H9 (cell line): ENCODE data around the gene SPATS2. TPM values are rescaled to one million over a fixed set of nuclear protein-coding genes. Genes with fewer than 3 reads are reported as not detected.

Source experiments
- DNase-seq: peaks from one replicate; pipeline ENCODE4 v3.0.0-alpha.2; 2017
- H2AFZ ChIP-seq: one replicate; pipeline ENCODE4 v1.6.1; 2013; ENCODE audit warnings: mild to moderate bottlenecking, low read length, control low read depth, moderate library complexity
- H2AK5ac ChIP-seq: 2 replicates; pipeline ENCODE4 v1.6.1; 2013; ENCODE audit warnings: low read length, control low read depth, mixed read lengths; ENCODE audit not compliant: insufficient read length
- H2BK120ac ChIP-seq: one replicate; pipeline ENCODE4 v1.6.1; 2013; ENCODE audit warnings: low read depth, mild to moderate bottlenecking, low read length, control low read depth, inconsistent platforms; ENCODE audit not compliant: poor library complexity, severe bottlenecking
- H2BK12ac ChIP-seq: 2 replicates; pipeline ENCODE4 v1.6.1; 2013; ENCODE audit warnings: low read length, control low read depth, mixed read lengths, low read depth; ENCODE audit not compliant: insufficient read length
- H2BK15ac ChIP-seq: 2 replicates; pipeline ENCODE4 v1.6.1; 2013; ENCODE audit warnings: low read depth, low read length, control low read depth
- H2BK20ac ChIP-seq: one replicate; pipeline ENCODE4 v1.6.1; 2013; ENCODE audit warnings: low read depth, mild to moderate bottlenecking, low read length, control low read depth, inconsistent platforms; ENCODE audit not compliant: poor library complexity, severe bottlenecking
- H2BK5ac ChIP-seq: 2 replicates; pipeline ENCODE4 v1.6.1; 2013; ENCODE audit warnings: low read length, control low read depth, mixed read lengths; ENCODE audit not compliant: insufficient read length
- H3K14ac ChIP-seq: 2 replicates; pipeline ENCODE4 v1.6.1; 2013; ENCODE audit warnings: low read length, control low read depth; ENCODE audit not compliant: insufficient read depth
- H3K18ac ChIP-seq: 2 replicates; pipeline ENCODE4 v1.6.1; 2013; ENCODE audit warnings: low read depth, mild to moderate bottlenecking, mixed read lengths, low read length, control low read depth; ENCODE audit not compliant: insufficient read length
- H3K23ac ChIP-seq: 2 replicates; pipeline ENCODE4 v1.6.1; 2013; ENCODE audit warnings: low read length, control low read depth, mixed read lengths, low read depth; ENCODE audit not compliant: insufficient read length
- H3K23me2 ChIP-seq: 2 replicates; pipeline ENCODE4 v1.6.1; 2013; ENCODE audit warnings: low read depth, mild to moderate bottlenecking, mixed read lengths, low read length, control low read depth; ENCODE audit not compliant: insufficient read length, poor library complexity, severe bottlenecking
- H3K27ac ChIP-seq: 2 replicates; pipeline ENCODE4 v1.5.1; 2013; ENCODE audit warnings: low read length, control low read depth, mixed read lengths, low read depth; ENCODE audit not compliant: insufficient read length
- H3K27me3 ChIP-seq: 2 replicates; pipeline ENCODE4 v1.6.1; 2013; ENCODE audit warnings: low read length, control low read depth, inconsistent platforms; ENCODE audit not compliant: insufficient read depth
- H3K4ac ChIP-seq: 2 replicates; pipeline ENCODE4 v1.6.1; 2013; ENCODE audit warnings: low read depth, mild to moderate bottlenecking, control low read depth, inconsistent platforms, low read length, moderate library complexity
- H3K4me1 ChIP-seq: 2 replicates; pipeline ENCODE4 v1.6.1; 2013; ENCODE audit warnings: low read length, control low read depth, inconsistent platforms; ENCODE audit not compliant: insufficient read depth
- H3K4me2 ChIP-seq: 2 replicates; pipeline ENCODE4 v1.6.1; 2013; ENCODE audit warnings: low read length, control low read depth, mixed read lengths; ENCODE audit not compliant: insufficient read length, insufficient read depth
- H3K56ac ChIP-seq: 2 replicates; pipeline ENCODE4 v1.6.1; 2013; ENCODE audit warnings: low read depth, mild to moderate bottlenecking, mixed read lengths, low read length, control low read depth; ENCODE audit not compliant: insufficient read length
- H3K79me1 ChIP-seq: 2 replicates; pipeline ENCODE4 v1.6.1; 2013; ENCODE audit warnings: low read depth, mild to moderate bottlenecking, moderate library complexity, low read length, control low read depth, inconsistent platforms; ENCODE audit not compliant: insufficient read depth, poor library complexity, severe bottlenecking
- H3K79me2 ChIP-seq: 2 replicates; pipeline ENCODE4 v1.6.1; 2013; ENCODE audit warnings: low read length, control low read depth, inconsistent platforms; ENCODE audit not compliant: insufficient read depth
- H3K9ac ChIP-seq: 2 replicates; pipeline ENCODE4 v1.6.1; 2013; ENCODE audit warnings: low read length, control low read depth, mixed read lengths; ENCODE audit not compliant: insufficient read length; ENCODE audit errors: extremely low read depth
- H3K9me3 ChIP-seq: one replicate; pipeline ENCODE4 v1.6.1; 2013; ENCODE audit warnings: low read depth, low read length, inconsistent platforms; ENCODE audit not compliant: control insufficient read depth
- H3T11ph ChIP-seq: one replicate; pipeline ENCODE4 v1.6.1; 2013; ENCODE audit warnings: mild to moderate bottlenecking, low read length, control low read depth, inconsistent platforms
- H4K20me1 ChIP-seq: one replicate; pipeline ENCODE4 v1.6.1; 2013; ENCODE audit not compliant: control insufficient read depth, insufficient read length, insufficient read depth
- H4K5ac ChIP-seq: 2 replicates; pipeline ENCODE4 v1.6.1; 2013; ENCODE audit warnings: low read depth, mild to moderate bottlenecking, mixed read lengths, low read length, control low read depth; ENCODE audit not compliant: insufficient read length
- H4K8ac ChIP-seq: replicated peaks from 2 replicates; pipeline ENCODE4 v1.6.1; 2013; ENCODE audit warnings: low read length, control low read depth, mixed read lengths, low read depth; ENCODE audit not compliant: insufficient read length
- H4K91ac ChIP-seq: 2 replicates; pipeline ENCODE4 v1.6.1; 2013; ENCODE audit warnings: low read depth, mild to moderate bottlenecking, moderate library complexity, mixed read lengths, low read length, control low read depth; ENCODE audit not compliant: insufficient read length
- H3K27ac Mint-ChIP-seq, 3 experiments: 2 replicates in 2 of 3; 3 replicates in 1 of 3; pipeline ENCODE4 v1.8.0; 2020 to 2021; ENCODE audit warnings: mixed read lengths in 3 of 3, mild to moderate bottlenecking in 1 of 3, moderate library complexity in 1 of 3
- H3K27me3 Mint-ChIP-seq: 2 replicates; pipeline ENCODE4 v1.8.0; 2021; ENCODE audit warnings: low read depth, mild to moderate bottlenecking, moderate library complexity, mixed read lengths
- H3K36me3 Mint-ChIP-seq, 3 experiments: 2 replicates in 2 of 3; 3 replicates in 1 of 3; pipeline ENCODE4 v1.8.0; 2020 to 2021; ENCODE audit warnings: low read depth in 3 of 3, mixed read lengths in 3 of 3; ENCODE audit not compliant: insufficient read depth in 1 of 3
- H3K4me1 Mint-ChIP-seq, 2 experiments: 2 replicates each; pipeline ENCODE4 v1.8.0; 2020; ENCODE audit warnings: mixed read lengths in 2 of 2
- H3K4me3 Mint-ChIP-seq, 2 experiments: 2 replicates in 1 of 2; 3 replicates in 1 of 2; pipeline ENCODE4 v1.8.0; 2020 to 2021; ENCODE audit warnings: mild to moderate bottlenecking in 2 of 2, mixed read lengths in 2 of 2, moderate library complexity in 1 of 2
- H3K9me3 Mint-ChIP-seq, 2 experiments: 2 replicates in 1 of 2; 3 replicates in 1 of 2; pipeline ENCODE4 v1.8.0; 2020; ENCODE audit warnings: mild to moderate bottlenecking in 2 of 2, mixed read lengths in 2 of 2, moderate library complexity in 1 of 2
- CTCF ChIP-seq: fragments of 200-600 bp; sonication (generic); conservative IDR thresholded peaks from 3 replicates; pipeline ENCODE4 v1.8.0; 2021; ENCODE audit warnings: antibody characterized with exemption, mild to moderate bottlenecking
- WGBS: extraction: QIAGEN DNeasy Blood & Tissue Kit; methylation state at CpG from one replicate; pipeline ENCODE4 v1.1.7; 2013; ENCODE audit warnings: missing lambda C conversion rate, low lambda C conversion rate, mixed read lengths; ENCODE audit not compliant: insufficient read length; ENCODE audit errors: extremely low coverage; 5-methylcytosine and 5-hydroxymethylcytosine counted together
- total RNA-seq: library from RNA; stranded (reverse); gene quantifications from 2 replicates; pipeline ENCODE4 v1.2.1, GENCODE V29; 2021

SPATS2 gene
- total RNA-seq, 1 experiment from 2014 or later, result 17.1 TPM

GRCh38 chr12:49397000-49397399, 29.7 kb downstream of the SPATS2 start:
- H3K79me1 ChIP-seq, result peaks cover 1% of the 10 kb centered on the region

More at GRCh38 chr12:49397000-49397399, 29.7 kb downstream of the SPATS2 start:
- Histone ChIP-seq H3K79me2 (no peaks in the 10 kb centered on the region), H3K4me1 (no peaks in the 10 kb centered on the region; the same call in 1 of the 2 replicates), H4K8ac (no peak overlapping the region), H3K56ac (no peak overlapping the region), H3K4ac (no peak overlapping the region), H3K9me3 (no peaks in the 10 kb centered on the region), H2AK5ac (no peak overlapping the region), H2BK5ac (no peak overlapping the region), H2AFZ (no peak overlapping the region), H3K9ac (no peak overlapping the region), H3T11ph (no peak overlapping the region), H2BK15ac (no peak overlapping the region), H3K23me2 (no peaks in the 10 kb centered on the region), H4K5ac (no peak overlapping the region), H3K23ac (no peak overlapping the region), H2BK20ac (no peak overlapping the region), H2BK120ac (no peak overlapping the region), H4K20me1 (no peaks in the 10 kb centered on the region), H3K27ac (no peak overlapping the region), H2BK12ac (no peak overlapping the region), H3K4me2 (no peak overlapping the region), H3K27me3 (no peaks in the 10 kb centered on the region), H4K91ac (no peak overlapping the region), H3K18ac (no peak overlapping the region), H3K14ac (no peak overlapping the region)
- Mint-ChIP-seq H3K27ac (no peak overlapping the region; a peak in 1 of 7 replicates), H3K4me1 (peaks cover 14 to 18% of the 10 kb centered on the region in 2 experiments), H3K27me3 (no peaks in the 10 kb centered on the region), H3K9me3 (peaks cover 3 to 5% of the 10 kb centered on the region in 2 experiments; a peak in 2 of 5 replicates), H3K4me3 (no peak overlapping the region), H3K36me3 (peaks cover 0 to 8% (median 4%) of the 10 kb centered on the region in 3 experiments; a peak in 5 of 7 replicates)
- DNase-seq, result no peak
- TF ChIP-seq CTCF, result no peak
- no CpG with 5 or more reads among the region's 1 CpG for WGBS
